ENCODE measurements around the gene PRKAR1A.
"Not testable (repeated sequence)": the region's sequence is repeated elsewhere in the genome, so short reads cannot be mapped to it uniquely, and the experiment has no call there.

The PRKAR1A gene

GRCh38 chr17:68512247-68512959, at the start of gene PRKAR1A:
Gene PRKAR1A, plus strand, starts transcription at chr17:68512430. Its CDS starts 2,970 bp downstream, at chr17:68515400.
- no peak for FAIRE-seq

DNA sequence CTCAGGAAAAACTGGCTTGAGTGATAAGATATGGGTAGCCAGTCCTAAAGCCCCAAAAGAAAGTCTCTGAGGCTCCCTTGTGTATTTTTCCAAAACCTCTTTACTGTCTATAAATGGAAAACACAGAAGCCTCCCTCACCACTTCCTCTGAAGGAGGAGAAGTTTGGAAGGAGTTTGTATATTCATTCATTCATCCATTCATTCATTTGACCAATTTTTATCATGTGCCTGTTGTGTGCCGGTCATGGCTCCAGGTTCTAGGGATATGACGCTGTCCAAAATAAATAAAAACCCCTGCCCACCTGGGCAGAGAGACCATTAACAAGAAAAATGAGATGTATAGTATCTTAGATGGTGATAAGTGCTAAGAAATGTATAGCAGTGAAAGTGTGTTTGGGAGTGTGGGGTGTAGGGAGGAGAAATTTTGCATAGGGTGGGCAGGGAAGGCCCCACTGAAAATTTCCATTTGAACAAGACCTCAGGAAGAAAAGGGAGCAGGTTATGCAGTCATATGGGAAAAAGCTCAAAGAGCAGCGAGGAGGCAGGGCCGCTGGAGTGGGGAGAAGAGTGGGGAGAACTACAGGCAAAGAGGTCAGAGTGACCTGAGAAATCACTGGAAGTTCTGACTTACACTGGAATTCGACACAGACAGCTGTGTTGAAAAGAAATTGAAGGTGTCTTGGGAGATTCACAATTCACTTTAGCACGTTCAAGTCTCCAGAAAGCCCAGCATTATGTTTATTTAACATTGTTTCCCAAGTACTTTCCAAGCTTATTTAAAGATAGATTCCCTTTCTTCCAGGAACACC, 48.8 kb upstream of the PRKAR1A start:
- no peak for FAIRE-seq

DNA sequence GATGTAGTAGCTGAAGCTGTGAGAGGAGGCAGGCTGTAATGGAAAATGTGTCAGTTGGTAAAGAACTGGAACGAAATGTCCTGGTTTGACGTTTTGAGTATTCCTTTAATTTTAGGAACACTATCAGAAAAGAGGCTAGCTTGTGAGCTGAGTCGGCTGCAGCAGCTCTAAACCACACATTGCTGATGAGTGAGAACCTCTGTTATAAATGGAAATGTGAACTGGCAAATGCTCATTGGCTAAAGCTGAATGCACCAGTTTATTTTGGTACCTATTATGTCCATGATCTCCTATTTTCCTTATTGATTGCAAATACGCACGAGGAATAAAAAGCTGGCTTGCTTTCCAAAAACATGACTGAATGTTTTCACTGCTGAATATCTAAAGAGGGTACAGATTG, 43.9 kb upstream of the PRKAR1A start:
- no peak for FAIRE-seq

DNA sequence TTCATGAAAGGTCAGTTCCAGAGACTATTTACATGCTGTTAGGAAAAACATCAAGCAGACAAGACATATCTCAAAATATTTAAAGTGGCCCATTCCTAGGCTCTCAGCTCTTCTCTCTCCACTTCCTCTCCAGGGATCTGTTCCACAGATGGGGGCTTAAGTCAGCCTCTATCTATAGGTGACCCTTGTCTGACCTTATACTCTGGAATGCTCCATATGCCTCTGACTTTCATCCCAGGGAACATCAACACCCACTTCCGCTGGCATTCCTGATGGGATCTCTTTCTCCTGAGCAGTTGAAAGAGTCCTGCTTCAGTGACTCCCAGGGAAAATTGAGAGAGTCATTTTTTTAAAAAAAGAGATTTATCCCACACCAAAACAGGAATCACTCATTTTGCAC, 43.4 kb upstream of the PRKAR1A start:
- FAIRE-seq = no peak

DNA sequence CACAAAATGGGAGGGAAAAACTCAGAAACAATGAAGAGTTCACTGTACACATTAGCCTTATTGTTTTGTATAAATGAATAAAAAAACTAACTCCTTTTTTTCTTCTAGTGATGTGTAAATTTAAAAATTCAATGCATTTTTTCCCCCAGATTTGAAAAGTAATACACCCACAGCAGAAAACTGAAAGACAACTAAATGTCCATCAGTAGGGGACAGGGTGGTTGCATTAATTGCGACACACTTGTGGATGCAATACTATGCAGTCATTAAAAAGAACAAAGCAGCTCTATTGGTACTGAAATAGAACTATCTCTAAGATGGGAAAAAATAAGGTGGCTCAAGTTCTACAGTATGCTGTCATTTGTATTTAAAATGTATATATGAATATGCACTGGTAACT, 41.3 kb upstream of the PRKAR1A start:
- FAIRE-seq = no peak

DNA sequence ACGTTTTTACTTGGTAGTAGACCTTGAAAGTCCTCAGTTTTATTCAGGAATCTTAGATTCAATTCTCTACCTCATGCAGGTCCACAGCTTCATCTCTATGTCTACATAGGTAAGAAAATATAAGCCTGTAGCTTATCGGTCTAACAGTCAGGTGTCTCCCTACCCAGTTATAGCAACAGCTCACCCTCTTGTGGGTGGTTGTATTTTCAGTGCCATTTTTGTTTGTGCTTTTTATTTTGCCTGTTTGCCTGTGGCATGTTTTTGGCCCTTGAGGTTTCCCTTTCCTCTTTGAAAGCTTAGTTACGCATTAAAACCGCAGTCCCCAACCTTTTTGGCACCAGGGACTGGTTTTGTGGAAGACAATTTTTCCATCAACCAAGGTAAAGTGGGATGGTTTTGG, 31.3 kb upstream of the PRKAR1A start:
- no peak for FAIRE-seq

DNA sequence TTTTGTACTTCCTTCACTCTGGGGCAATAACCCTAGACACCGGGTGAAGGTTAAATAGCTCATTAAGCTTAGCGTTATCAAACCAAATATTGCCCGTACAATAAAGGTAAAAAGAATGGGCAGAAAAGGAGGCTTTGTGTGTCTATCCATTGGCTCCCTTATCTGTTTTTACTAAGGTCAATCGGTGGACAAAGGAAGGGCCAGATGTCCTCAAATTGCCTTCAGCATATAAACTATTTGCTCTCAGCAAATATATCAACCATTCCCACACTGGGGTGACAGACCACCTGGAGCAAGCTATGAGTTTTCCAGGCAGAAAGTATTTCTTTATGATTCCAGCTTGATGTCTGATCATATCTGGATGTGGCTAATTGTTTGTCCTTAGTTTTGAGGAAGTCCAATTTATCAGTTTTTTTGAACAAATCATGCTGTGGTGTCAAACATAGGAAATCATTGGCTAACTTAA, 29.6 kb upstream of the PRKAR1A start:
- no peak for FAIRE-seq

- FAIRE-seq = no peak
These were observed 27.8 kb upstream of the PRKAR1A start for GRCh38 chr17:68484458-68484857.

DNA sequence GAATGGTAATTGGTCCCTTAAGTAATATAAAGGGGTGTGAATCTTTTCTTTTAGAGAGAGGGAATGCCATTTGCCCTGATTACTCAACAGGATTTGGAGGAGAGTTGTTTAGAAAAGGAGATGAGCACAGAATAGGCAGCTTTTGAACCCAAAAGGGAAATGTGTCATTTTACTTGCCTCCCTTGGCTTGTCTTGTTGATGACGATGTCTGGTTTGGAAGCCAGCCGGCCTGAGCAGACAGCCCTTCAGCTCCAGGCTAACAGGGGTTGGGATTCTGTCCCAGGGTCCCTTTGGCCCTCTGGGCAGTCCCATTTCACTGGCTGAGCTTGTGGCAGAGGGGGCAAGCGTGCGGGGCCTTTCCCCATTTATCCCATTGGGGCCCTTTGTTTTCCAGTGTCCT, 22.3 kb upstream of the PRKAR1A start:
- FAIRE-seq = no peak

GRCh38 chr17:68491381-68492231, 20.6 kb upstream of the PRKAR1A start:
- FAIRE-seq = no peak

GRCh38 chr17:68492394-68493054, 19.7 kb upstream of the PRKAR1A start:
- FAIRE-seq = not testable (repeated sequence)

- FAIRE-seq = no peak
These were observed 17.1 kb upstream of the PRKAR1A start for GRCh38 chr17:68495081-68495480.

DNA sequence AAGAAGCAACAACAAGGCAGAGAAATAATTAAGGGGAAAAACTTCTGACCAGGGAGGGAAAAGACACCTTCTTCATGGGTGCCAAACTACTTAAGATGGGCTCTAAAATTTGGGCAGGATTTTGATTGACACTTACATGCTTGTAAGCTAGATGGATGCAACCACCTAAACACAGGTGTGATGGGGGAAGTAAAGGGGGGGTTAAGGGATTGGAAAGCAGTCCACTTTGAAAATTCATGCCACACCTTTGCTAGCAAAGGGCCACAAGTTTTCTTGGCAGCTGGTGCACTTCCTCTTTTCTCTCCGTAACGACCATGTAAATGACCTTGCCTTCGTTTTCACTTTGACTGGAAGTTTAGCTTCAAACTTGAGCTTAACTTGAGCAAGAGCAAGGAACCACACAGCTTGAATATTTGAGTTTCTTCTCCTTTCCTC, 14.3 kb upstream of the PRKAR1A start:
- FAIRE-seq = no peak

GRCh38 chr17:68498479-68499326, 13.5 kb upstream of the PRKAR1A start:
- FAIRE-seq = no peak

DNA sequence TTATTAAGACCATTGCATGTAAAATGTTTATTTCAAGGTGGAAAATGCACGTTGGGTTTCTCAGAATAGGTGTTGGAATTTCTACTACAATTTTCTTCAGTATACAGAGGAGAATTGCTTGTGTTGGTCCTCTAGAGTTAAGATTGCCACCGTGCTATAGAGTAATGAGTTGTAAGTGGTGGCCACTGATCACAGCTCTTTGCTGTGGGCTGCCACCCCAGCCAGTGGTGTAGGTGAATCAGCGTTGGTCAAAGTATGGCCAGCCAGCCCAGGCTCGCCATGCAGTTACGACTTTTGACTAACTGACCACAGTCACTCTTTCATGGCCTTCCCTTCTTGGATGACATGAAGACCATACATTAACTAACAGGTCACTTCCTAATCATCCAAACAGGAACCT, 12.6 kb upstream of the PRKAR1A start:
- no peak for FAIRE-seq

DNA sequence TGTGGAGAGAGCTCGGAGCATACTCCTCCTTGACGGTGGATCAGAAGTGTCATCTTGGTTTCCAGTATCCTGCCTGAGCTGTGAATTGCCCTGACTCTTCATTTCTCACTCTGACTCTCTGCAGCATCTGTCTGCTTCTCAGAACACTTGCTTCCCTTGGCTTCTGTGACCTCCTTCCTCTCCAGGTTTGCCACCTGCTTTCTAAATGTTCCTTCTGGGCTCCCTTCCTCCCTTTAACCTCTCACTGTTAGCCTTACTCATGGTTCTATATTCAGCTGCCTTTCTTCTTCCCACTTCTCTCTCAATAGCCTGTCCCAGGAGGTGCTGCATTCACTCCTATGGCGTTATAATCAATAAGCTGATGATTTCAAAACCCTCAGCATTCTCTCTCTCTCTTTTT, 11.2 kb upstream of the PRKAR1A start:
- FAIRE-seq = no peak

DNA sequence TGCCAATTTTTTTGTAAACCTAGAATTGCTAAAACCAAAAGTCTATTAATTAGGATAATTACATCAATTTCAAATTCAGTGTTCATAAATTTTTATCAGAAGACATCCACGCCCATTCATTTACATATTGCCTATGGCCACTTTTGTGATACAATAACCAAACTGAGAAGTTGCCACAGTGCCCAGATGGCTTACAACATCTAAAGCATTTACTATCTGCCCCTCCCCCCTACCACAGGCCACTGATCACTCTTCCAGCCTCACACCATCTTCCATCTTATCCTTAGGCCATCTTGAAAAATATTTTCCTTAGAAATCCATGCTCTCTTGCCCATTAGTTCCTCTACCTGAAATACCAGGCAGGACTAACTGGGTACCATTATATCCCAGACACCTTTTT, 6.3 kb upstream of the PRKAR1A start:
- no peak for FAIRE-seq

DNA sequence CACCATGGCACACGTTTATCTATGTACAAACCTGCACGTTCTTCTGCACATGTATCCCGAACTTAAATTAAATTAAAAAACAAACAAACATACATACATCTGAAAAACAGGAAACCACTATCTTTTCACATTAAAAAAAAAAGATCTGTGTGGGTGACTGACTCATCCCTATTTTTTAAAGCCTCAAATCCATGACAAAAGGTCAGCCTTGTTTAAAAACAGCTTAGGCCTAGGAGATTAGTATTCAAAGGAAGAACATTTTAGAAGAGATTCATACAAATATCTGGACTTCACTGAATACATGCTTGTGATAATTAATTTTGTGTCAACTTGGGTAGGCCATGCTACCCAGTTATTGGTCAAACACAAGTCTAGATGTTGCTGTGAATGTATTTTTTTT, 4.7 kb upstream of the PRKAR1A start:
- no peak for FAIRE-seq

GRCh38 chr17:68509141-68510057, 2.8 kb upstream of the PRKAR1A start:
- no peak for FAIRE-seq

GRCh38 chr17:68511254-68511670, 968 bp upstream of the PRKAR1A start:
- no peak for FAIRE-seq
